ENCODE results near the gene ERC2. TPM values are rescaled to one million over a fixed set of nuclear protein-coding genes. Genes with fewer than 3 reads are reported as not detected.

Gene ERC2
- total RNA-seq, 1 donor from 2014 or later = 0.99 TPM

GRCh38 chr3:56131974-56132590, 336.2 kb downstream of the ERC2 start:
- Histone ChIP-seq H3K36me3 (no peaks in the 10 kb centered on the region), H3K9me3 (replicated peaks) (peaks cover 3% of the 10 kb centered on the region), H3K27me3 (ENCODE audit: low read depth) (no peaks in the 10 kb centered on the region), H3K27ac (replicated peaks) (no peak overlapping the region), H3K4me3 (no peak overlapping the region), H3K4me1 (no peaks in the 10 kb centered on the region)
- intact Hi-C loops (cut with micrococcal nuclease) = no loop called here
- no peak for DNase-seq
- TF ChIP-seq CTCF (IDR thresholded peaks at IDR 0.05; ENCODE audit: borderline replicate concordance) = no peak

GRCh38 chr3:56130036-56130435, 338.2 kb downstream of the ERC2 start:
- Histone ChIP-seq H3K9me3 (replicated peaks) (peaks cover 3% of the 10 kb centered on the region), H3K4me3 (no peak overlapping the region), H3K36me3 (no peaks in the 10 kb centered on the region), H3K4me1 (no peaks in the 10 kb centered on the region), H3K27ac (replicated peaks) (no peak overlapping the region), H3K27me3 (ENCODE audit: low read depth) (peaks cover 3% of the 10 kb centered on the region)
- intact Hi-C loops (cut with micrococcal nuclease) = no loop called here
- no peak for DNase-seq
- TF ChIP-seq CTCF (IDR thresholded peaks at IDR 0.05; ENCODE audit: borderline replicate concordance) = no peak

GRCh38 chr3:56126632-56127031, 341.6 kb downstream of the ERC2 start:
- Histone ChIP-seq H3K9me3 (replicated peaks) (peaks cover 3% of the 10 kb centered on the region), H3K27me3 (ENCODE audit: low read depth) (peaks cover 20% of the 10 kb centered on the region), H3K36me3 (no peaks in the 10 kb centered on the region), H3K4me3 (no peak overlapping the region), H3K27ac (replicated peaks) (no peak overlapping the region), H3K4me1 (no peaks in the 10 kb centered on the region)
- TF ChIP-seq CTCF (IDR thresholded peaks at IDR 0.05; ENCODE audit: borderline replicate concordance) = no peak
- intact Hi-C loops (cut with micrococcal nuclease) = no loop called here
- DNase-seq = no peak

GRCh38 chr3:56125358-56126005, 342.8 kb downstream of the ERC2 start:
- H3K27ac ChIP-seq (replicated peaks) = peak overlapping the region; percentile 42

GRCh38 chr3:56124546-56124945, 343.7 kb downstream of the ERC2 start:
- H3K36me3 ChIP-seq = no peaks in the 10 kb centered on the region
- no peaks in the 10 kb centered on the region for H3K4me1 ChIP-seq
- no peak for DNase-seq
- no peak for TF ChIP-seq CTCF (IDR thresholded peaks at IDR 0.05; ENCODE audit: borderline replicate concordance)
- peaks cover 20% of the 10 kb centered on the region for H3K27me3 ChIP-seq (ENCODE audit: low read depth)
- H3K4me3 ChIP-seq = no peak overlapping the region
- intact Hi-C loops (cut with micrococcal nuclease) = no loop called here
- H3K27ac ChIP-seq (replicated peaks) = no peak overlapping the region
- peaks cover 3% of the 10 kb centered on the region for H3K9me3 ChIP-seq (replicated peaks)

More at GRCh38 chr3:56125358-56126005, 342.8 kb downstream of the ERC2 start:
- peaks cover 3% of the 10 kb centered on the region for H3K9me3 ChIP-seq (replicated peaks)
- peak; percentile 33 for DNase-seq
- no peak overlapping the region for H3K4me3 ChIP-seq
- H3K36me3 ChIP-seq = no peaks in the 10 kb centered on the region
- intact Hi-C loops (cut with micrococcal nuclease) = no loop called here
- no peak for TF ChIP-seq CTCF (IDR thresholded peaks at IDR 0.05; ENCODE audit: borderline replicate concordance)
- no peaks in the 10 kb centered on the region for H3K4me1 ChIP-seq
- peaks cover 20% of the 10 kb centered on the region for H3K27me3 ChIP-seq (ENCODE audit: low read depth)
